Amniotic epithelial cell (primary cell): ENCODE measurements around the gene CACNA2D4.

ENCODE experiments used
- DNase-seq: peaks from one replicate; pipeline ENCODE4 v3.0.0-alpha.2; 2010; ENCODE audit warnings: low read depth

CACNA2D4 gene

DNA sequence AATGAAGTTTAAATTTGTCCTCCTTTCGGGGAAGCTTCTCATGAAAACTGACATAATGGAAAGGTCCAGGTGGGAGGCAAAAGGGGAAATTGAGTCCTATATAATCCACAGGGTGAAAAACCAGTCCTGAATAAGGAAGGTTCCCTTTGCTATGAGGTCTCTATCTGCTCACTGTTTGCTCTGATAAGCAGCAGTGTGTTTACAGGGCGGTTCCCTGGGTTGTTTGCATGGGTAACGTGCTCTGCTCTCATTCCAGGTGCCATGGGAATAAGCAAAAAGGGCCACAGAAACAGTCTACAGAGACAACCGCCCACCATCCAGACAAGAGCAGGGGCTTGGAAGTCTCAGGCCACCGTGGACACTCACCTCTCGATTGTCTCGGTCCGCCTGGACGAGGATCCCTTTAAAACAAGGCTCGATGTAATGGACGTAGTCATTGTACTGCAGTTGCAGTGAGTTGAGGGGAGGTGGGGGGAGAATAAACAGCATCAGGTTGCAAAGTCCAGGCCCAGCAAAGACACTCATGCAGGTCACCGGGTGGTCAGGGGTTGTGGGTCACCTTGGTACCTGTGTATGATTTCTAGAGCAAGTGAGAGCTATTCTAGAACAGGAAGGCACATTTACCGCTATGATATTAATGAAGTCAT, 32.7 kb downstream of the CACNA2D4 start:
- DNase-seq = no peak

DNA sequence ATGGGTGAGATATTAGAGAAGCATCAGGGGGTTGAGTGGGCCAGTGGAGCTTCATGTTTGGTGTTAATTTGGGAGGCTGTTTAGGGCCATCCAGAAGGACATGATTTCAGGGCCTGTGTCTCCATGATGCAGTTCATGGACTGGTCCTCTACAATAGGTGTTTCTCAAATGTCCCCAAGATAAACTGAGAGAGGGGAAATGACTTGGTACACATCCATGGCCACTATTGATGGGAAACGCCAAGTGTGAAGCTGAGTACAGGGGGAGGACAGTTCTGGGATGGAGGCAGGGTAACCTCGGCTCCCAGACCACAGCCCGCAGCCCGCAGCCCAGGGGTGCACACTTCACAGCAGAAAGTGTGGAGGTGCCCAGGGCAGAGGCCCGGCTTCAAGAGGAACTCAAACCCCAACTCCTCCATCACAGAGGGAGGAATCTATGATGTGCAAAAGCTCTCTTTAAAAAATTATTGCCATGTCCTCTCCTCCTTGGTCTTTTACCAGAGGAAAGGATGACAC, 33.3 kb downstream of the CACNA2D4 start:
- no peak for DNase-seq

DNA sequence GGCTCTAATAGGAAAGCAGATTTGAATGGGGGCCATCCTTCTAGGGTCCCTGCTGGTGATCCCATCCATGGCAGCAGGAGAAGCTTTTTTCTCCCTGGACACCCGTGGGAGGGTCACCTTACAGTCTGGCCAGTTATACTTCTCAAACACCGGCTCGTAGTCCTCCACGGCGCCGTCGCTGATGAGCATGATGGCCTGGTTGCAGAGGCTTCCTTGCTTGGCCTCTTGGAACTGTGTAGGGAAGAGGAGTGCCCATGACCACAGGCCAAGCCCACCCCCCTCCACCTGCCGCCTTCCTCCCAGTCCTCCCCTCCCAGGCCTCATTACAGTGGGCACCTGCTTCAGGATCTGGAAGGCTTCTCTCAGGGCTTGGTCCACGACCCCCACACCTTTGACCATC, 33.8 kb downstream of the CACNA2D4 start:
- DNase-seq = no peak

DNA sequence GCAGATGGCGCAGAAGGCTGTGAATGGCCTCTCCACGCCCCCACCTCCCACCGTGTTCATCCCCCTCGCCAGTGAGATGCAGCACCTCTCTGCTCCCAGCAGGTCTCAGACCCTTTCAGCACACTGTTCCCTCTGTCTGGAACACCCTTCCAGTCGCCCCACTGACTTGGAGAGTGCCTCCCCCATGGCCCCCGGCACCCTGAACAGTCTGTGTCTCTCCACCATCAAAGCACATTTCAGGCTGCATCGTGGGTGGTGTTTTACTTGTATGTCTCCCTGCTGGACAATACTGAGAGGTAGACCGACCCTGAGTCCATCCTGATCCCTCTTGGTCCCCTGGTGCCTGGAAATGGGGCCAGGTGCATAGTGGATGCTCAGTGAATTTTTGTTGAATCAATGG, 34.9 kb downstream of the CACNA2D4 start:
- no peak for DNase-seq

DNA sequence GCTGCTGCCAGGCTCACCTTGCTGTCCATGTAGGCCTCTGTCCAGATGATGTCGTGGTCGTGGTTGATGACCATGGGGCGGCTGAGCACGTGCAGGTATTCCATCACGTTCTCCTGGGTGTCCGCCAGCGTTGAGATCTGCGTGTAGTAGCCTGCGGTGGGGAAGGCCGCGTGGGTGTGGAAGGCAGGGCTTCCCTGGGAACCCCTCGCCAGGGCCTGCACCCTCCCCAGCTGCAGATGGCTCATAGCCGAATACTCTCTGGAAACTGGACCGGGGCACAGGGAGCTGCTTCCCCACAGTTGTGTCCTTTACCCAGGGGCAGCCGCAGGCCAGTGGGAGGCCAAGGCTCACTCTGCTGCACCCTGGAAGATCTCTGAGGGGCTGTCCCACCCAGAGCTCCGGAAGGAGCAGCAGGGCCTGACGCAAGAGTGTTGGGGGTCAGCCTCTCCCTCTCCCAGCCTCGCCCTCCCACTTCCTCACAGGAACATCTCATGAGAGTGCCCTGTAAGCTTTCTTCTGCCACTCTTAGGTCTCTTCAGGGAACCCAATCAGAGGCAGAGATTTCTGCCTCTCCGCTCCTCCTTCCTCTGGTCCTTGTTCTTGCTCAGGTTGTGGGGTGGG, 35.5 kb downstream of the CACNA2D4 start:
- DNase-seq = no peak

DNA sequence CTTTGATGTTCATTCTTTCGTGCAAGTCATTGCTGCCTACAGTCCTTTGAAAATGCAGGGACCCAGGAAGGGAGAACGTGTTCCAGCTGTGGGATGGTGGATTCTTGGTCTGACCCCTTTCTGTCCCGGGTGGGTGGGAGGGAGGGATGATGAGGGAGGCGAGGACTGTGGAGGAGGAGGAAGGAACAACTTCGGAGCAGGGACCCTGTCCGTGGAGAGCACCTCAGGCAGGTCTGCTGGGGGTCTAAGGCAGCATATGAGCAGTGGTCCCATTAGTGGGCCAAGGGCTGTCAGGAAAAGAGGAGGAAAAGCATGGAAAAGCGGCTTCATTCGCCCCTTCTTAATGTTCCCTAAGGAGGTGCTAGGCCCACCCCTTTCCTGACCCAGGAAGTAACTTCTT, 36.0 kb downstream of the CACNA2D4 start:
- DNase-seq = no peak

DNA sequence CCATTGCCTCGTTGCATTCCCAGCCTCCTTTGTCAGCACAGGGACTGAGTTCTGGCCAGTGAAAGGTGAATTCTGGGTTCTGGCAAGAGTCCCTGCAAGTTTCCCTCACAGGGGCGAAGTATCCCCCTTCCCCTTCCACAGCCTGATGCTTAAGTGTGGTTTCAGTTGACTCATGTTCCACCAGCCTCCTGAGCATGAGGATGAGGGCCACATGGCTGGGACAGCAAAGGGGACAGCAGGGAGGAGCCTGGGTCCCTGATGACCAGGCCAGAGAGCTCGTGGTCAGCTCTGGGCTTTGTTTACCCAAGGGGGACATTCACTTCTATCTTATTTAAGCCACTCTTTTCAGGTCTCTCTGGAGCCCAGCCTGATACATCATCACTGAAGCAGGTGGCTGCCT, 36.5 kb downstream of the CACNA2D4 start:
- DNase-seq = no peak

DNA sequence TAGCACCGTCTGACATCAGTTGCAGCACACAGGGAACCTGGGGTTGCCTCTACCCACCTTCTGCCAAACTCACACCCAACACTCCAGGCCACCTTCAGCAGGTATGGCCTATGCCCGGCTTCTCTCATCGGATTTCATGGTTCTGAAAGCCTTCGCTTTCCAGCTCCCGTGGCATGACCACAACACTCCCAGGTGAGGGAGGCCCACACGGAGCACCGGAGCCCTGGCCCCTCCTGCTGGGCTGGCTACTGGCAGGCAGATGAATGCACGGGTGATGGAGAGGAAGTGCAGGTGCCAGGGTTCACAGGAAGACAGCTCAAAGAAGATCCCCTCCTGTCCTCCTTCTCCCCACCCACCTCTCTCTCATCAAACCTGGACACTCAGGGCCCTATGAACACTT, 37.2 kb downstream of the CACNA2D4 start:
- DNase-seq = no peak

DNA sequence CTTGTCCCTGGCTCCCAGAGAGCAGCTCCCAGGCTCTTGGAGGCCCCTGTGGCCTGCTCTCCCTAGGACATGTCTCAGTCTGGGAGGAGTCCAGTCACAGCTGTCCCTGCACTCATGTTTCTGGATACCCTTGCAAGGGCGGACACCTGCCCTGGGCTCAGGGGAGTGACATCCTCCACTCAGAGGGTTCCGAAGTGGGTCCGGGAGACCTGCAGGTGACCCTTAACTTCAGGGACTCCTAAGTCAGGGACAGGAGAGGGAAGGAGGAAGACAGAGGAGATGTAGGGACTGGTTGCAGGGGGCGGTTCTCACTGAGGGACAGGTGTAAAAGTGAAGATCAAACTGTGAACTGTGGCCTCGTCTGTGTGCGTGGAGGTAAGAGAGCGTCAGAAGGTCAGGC, 37.6 kb downstream of the CACNA2D4 start:
- no peak for DNase-seq

DNA sequence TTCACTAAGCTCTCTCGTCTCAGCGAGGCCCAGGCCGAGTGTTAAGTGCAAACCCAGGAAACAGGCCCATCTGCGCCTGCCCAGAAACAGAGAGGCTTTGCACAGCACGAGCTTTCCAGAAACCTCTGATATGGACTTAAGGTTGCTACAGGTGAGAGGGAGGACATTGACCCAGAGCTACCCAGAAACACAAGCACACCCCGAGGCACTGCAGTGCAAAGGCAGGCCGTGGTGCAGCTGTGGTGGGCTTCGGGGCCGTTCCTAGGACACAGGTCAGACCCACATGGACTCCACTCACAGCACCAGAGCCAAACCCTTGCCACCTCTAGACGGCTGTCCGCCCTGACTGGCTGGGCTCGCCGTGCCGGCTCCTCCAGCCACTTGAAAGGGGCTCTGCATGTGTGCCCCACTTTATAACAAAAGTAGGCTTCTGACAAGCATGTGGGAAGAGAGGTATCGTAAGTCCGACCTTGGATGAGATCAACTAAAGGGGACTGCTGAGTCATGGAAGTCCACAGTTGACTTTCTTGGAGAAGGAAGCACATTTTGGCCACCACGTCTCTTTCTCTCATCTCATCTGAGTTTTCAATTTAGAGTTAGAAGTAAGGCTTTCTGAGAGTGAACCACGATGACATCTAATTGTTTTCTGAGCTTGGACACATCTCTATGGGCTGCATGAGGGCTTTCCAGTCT, 38.2 kb downstream of the CACNA2D4 start:
- DNase-seq = no peak

DNA sequence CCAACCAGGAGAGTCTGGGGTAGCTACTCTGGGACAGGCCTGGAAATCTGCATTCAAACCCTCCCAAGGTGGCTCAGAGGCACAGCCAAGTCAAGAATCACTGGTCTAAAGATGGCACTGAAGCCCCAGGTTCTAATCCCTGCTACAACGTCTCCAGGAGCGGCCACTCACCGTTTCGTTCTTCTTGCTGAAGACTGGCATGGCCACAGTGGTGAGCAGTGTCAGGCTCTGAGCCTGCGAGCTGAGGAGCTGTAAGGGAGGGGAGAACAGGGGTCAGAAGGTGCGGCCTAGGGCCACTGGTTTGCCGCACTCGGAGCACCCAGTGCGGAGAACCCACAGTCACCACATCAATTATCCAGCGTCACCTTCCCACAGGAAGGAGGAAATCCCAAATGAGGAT, 38.8 kb downstream of the CACNA2D4 start:
- no peak for DNase-seq

DNA sequence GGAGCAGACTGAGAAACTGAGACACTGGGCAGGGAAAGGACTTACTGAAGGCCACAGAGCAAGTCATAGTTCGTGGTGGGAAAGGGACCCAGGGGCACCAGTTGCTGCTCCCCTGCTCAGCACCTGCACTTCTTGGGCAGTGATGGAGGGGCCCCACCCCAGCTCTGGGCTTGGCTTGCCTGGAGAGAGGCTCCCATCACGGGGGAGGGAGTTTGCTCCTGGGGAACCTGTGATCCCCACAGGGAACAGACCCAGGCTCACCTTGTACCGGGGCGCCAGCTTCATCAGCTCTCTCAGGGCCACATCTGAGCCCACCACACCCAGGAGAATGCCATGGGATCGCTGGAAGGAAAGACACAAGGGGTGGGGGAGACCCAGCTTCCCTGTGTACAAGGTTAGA, 39.8 kb downstream of the CACNA2D4 start:
- no peak for DNase-seq

DNA sequence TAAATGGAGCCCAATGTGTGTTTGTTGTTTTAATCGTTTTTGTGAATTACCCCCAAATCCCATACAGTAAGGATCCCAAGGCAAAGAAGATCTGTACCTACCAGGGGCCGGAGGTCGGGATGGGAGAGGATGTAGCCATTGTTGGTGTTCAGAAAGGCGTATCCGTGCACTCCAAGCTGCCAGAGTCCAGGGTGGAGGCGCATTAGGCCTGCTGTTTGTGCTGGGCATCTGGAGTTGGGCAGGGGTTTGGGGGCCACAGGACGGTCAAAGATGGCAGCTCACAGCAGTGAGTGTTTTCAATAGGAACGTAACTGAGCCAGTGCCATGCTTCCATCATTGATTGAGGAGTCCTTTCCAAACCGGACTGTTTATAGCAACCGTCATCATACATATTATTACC, 40.2 kb downstream of the CACNA2D4 start:
- DNase-seq = no peak

DNA sequence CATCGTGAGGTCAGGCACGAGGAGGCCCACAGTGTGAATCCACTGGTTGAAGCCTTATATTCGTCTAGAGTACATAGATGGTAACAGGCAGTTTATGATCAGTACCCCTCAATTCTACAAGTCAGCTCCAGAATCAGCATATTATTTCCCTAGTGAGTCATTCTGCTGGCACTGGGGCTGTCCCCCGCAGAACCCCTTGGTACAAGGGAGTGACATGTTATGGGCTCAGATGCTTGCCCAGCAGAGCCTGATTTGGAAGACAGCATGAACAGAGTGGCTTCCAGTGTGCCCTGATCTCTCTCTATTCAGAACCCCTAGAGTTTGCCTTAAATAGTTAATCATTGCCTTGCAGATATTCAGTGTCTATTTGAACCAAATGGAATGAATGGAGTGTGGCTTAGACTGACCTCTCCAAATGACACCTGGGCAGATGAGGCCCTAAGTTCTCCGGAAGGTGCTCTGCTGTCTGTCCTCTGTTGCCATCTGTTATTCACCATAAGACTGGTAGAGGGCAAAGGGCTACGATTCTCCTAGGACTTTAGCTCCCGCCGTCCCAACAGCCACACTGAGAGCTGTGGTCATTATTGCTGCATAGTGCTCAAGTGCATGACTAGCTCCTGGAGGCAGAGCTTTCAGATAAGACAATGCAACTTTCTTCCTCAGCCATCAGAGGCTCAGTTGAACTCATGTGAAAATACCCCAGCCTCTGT, 41.1 kb downstream of the CACNA2D4 start:
- DNase-seq = no peak

DNA sequence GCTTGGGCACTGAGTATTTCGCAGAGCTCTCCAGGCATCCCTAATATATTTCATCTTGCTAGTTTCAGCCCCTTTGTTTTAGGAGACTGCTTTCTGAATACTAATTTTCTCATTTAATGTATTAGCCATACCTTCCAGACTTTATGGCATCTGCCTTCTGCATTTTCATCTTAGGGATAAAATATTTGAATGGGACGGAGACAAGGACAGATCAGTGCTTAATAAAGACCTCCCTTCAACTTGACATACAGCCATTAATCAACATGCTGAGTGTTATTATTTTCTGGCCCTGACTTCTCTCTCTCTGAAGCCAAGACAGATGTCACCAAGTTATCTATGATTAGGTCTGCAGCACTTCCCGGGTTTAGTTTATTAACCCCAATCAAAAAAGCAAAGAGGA, 42.4 kb downstream of the CACNA2D4 start:
- no peak for DNase-seq

DNA sequence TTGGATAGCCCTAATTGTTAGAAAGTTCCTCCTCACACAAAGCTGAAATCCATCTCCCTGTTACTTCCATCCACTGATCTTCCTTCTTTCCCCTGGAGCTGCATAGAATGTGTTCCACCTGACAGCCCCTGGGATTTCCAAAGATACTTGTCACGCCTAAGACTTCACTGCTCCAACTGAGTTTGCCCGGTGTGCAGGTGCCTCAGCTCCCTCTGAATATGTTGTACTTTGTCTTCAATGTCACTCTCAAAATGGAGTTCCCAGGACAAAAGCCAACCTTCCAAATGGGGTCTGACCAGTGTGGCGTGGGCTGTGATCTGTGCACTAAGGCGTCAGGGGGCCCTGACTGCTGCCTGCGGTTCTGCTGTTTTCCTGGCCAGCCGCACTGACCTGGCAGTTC, 42.8 kb downstream of the CACNA2D4 start:
- DNase-seq = no peak

DNA sequence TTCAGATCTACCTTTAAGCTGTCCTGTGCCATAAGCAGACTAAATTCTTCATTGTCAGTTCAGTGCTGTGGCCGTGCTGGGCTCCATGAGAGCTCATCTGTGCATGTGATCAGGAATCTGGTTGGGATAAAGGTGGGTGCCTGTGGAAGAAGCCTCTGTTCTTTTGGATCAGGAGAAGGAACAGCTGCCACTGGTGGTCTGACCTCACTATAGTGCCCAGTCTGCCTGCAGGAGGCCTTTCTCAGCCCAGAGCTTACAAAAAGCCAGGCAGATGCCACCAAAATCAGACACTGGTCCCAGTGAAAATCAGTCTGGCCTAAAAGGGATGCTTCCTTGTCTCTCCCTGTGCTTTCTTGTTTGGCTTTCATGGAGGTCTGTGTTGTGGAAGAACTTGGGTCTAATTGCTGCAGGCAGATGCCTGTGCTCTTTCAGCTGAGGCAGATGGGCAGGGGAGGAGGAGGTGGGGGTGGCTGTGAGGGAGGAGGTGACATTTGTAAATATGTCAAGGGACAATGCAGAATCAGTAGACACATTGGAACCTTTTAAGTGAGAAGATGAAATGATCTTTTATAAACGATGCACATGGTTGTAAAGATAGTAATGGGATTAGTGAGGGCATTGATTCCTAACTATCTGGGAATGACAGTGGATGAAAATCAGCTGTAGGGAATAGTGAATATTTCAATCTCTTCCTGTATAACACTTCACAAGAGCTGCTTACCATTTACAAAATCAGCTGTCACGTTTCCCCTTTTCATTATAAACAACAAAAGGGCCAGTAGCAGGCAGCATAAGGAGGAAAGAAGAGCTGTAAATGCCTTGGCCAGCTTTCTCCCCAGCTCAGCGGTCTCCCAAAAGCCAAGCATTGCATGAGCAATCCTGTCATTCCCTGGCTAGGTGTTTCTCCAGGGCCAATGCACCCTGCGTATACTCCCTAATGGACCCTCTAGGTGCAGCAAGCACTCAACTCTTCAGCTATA, 44.6 kb downstream of the CACNA2D4 start:
- DNase-seq = no peak

DNA sequence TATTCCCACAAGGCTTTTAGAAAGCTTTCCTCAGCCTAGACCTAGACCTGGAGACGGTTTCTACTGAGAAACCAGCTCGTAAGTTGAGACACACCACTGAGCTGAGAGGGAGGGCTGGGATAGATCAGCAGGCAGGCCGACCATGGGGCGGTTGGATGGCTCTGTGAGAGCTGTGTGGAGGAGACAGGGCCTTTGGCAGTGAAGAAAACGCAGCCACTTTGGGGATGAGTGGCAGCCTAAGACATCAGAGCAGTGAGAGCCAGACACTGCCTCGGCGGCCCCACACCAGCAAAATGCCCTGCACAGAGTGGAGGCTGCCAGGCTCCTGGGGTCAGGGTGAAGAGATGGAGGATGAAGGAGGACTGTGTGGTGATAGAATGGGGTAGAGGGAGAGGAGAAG, 46.0 kb downstream of the CACNA2D4 start:
- no peak for DNase-seq

DNA sequence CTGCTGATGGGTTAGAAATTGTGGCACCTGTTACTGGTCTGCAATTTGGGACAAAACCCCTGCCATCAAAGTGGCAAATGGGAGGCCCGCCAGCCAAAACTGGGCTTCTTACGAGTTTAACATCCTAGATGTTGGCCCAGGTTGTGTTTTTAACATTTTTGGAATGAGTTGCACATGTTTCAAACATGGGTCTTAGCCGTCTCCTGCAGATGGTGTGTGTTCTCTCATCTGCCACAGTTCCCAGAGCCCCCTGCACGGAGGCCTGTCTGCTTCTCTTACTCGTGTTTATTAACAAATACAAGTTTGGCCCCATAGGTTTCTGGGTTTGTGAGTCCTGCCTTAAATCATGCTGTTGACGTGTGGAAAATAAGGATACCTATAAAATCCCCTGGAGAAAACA, 46.5 kb downstream of the CACNA2D4 start:
- no peak for DNase-seq

DNA sequence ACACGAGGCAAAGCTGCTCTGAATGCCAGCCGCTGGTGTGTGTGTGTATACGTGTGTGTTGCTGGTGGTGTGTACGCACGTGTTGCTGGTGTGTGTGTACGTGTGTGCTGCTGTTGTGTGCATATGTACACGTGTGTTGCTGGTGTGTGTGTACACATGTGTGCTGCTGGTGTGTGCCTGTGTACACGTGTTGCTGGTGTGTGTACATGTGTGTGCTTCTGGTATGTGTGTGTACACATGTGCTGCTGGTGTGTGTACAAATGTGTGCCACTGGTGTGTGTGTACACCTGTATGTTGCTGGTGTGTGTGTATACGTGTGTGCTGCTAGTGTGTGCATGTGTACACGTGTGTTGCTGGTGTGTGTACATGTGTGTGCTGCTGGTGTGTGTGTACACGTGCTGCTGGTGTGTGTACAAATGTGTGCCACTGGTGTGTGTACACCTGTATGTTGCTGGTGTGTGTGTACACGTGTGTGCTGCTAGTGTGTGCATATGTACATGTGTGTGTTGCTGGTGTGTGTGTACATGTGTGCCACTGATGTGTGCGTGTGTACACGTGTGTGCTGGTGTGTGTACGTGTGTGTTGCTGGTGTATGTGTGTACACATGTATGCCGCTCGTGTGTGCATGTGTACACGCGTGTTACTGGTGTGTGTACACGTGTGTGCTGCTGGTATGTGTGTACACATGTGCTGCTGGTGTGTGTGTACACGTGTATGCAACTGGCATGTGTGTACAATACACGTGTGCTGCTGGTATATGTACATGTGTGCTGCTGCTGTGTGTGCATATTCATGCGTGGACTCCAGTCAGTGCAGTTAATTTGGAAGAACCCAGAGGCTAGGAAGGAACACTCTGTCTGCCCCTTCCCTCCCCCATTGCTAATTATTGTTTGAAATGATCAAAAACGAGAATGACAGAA, 47.2 kb downstream of the CACNA2D4 start:
- no peak for DNase-seq

DNA sequence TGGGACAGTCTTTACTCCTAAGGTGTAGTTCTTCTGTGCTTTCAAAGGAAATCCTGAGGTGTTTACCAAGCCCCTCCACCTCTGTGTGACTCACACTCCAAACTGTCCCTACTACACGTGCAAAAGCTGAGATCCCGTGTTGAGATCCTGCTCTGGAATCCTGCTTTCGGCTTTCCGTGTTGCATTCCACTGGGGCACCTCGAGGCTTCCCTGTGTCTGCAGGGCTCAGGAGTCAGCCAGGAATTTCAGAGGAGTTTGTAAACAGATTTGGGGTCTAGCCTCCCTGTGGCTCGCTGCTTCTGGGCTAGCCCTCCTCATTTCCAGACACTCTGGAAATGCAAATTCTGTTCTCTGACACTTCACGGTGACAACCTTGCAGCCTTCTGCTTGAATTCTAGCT, 48.4 kb downstream of the CACNA2D4 start:
- DNase-seq = no peak
